Middle frontal gyrus (tissue), 1 donor: ENCODE measurements around the gene SMAD1.

Source experiments
- DNase-seq: peaks from one replicate; pipeline ENCODE4 v3.0.0-alpha.2; 2015; ENCODE audit warnings: low spot score; ENCODE audit errors: extremely low spot score

Gene SMAD1

GRCh38 chr4:145488310-145488709 lies 6.7 kb downstream of the SMAD1 start:
- DNase-seq = no peak

DNA sequence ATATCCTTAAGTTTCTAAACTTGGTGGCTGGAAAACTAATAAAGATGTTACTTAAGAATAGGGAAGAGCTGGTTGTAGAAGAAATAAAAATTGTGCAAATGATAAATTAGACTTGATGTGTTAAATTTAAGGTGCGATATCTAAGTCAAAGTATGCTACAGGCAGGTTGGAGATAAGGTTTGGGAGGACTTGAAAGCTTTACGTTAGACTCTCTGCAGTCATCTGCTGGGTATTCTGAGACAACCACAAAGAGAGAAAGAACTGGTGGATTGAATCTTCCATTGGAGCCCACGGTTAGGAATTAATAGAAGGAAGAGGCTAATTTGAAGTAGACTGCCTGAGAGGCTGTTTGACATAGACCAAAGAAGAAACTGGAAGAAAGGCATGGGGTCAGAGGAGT lies 7.9 kb downstream of the SMAD1 start:
- no peak for DNase-seq

DNA sequence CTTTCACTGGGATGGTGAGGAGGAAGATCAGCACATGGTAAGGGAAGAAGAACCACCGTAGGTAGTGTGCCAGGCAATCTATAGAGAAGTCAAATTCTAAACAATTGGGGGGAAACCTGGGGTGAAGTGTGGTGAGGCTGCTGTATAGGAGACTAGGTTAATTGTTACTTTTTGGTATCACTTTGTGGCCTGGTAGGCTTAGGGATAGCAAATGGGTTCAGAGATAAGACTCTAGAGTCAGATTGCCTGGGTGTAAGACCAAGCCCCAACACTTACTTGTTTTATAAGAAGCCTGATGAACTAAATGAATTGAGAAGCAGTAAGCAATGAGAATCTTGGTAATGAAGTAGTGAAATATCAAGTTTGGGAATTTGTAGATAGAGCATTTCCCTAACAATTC lies 8.7 kb downstream of the SMAD1 start:
- no peak for DNase-seq

DNA sequence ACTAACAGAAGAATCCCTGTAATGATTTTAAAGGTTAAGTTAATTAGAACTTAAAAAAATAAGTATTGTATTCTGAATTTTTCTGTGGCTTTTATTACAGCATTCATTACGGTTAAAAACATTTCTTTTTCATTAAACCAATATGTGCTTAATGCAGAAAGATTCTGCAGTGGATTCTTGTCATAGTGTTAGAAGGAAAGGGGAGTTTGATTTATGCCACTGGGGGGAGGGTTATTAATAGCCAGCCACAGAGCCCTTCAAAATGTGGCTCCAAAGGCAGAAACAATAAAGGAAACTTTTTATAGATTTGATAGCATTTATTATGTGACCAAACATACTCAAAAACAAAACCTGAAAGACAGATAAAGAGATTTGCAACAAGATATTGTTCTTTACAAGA lies 9.1 kb downstream of the SMAD1 start:
- DNase-seq = no peak

GRCh38 chr4:145492376-145492775 lies 10.7 kb downstream of the SMAD1 start:
- DNase-seq = no peak

GRCh38 chr4:145493166-145493565 lies 11.5 kb downstream of the SMAD1 start:
- DNase-seq = no peak

- DNase-seq = no peak
Observed at GRCh38 chr4:145494666-145495270, 13.1 kb downstream of the SMAD1 start.

- DNase-seq = no peak
Observed at GRCh38 chr4:145496292-145496691, 14.6 kb downstream of the SMAD1 start.

- no peak for DNase-seq
Observed at GRCh38 chr4:145497199-145498149, 15.8 kb downstream of the SMAD1 start.

GRCh38 chr4:145498430-145498829 lies 16.8 kb downstream of the SMAD1 start:
- DNase-seq = no peak

GRCh38 chr4:145501051-145501660 lies 19.5 kb downstream of the SMAD1 start:
- DNase-seq = no peak

DNA sequence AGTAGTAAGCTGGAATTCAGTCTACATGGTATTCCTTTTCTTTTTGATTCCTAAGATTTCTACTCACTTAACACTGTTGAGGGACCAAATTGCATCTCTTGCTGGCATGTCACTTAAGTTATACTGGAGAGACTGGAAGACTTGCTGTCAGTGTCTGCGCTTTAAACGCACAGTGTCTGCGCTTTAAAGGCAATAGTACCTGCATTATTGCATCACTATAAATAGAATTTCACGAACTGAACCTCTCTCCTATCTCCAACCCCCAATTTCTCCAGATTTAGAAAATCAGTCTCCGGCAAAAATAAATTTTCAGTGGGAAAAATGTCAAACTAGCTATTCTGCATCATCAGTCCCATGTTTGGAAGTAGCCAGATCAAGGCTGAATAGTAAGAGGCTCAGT lies 21.2 kb downstream of the SMAD1 start:
- no peak for DNase-seq

DNA sequence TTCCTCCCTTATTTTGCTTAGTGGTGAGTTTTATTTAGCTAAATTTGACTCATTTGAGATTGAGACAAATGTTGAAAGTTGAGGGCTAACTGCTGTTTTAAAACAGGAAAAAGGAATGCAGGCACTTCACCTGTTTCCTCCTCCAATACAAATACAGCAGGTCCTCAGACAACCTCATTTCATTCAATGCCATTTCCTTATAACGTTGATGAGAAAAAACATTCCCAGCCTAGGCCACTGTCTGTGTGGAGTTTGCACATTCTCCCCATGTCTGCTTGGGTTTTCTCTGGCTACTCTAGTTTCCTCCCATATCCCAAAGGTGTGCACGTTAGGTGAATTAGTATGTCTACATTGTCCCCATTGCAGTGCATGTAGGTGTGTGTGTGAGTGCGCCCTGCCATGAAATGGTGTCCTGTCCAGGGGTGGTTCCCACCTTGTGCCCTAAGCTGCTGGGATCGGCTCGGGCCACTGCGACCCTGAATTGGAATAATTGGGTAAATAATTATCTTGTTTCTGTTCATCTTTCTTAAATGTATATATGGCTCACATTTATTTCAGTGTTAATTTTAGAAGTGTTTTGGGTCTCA lies 21.9 kb downstream of the SMAD1 start:
- no peak for DNase-seq

DNA sequence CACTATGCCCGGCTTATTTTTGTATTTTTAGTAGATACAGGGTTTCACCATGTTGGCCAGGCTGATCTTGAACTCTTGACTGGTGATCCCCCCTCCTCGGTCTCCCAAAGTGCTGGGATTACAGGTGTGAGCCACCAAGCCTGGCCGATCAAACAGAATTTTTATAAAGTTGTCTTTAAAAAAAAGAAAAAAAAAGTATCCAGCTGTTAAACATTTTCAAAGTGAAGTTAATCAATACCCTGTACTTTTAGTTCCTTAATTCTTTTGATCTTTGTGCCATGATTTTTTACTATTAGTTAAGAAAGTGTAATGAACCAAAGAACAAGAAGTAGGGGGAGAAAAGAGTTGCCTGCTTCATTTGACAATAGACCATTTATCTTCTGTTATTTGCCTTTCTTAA lies 24.3 kb downstream of the SMAD1 start:
- DNase-seq = no peak

DNA sequence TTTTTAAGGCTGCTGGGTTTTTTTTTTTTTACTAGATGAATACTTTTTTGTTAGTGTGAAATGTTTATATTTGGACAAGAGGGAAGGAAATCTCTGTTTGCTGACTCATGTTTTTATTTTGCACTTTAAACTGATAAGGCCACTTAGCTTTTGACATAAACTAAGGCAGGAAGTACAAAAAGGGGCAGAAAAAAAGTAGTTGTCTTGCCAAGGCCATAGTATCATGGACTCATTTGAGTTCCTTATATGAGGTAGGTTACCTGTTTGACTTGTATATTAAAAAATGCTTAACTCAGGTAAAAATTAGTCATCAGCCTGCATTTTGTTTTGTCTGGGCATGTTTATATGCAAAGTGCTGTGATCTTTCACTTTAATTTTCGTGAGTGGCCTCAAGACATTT lies 26.0 kb downstream of the SMAD1 start:
- no peak for DNase-seq

DNA sequence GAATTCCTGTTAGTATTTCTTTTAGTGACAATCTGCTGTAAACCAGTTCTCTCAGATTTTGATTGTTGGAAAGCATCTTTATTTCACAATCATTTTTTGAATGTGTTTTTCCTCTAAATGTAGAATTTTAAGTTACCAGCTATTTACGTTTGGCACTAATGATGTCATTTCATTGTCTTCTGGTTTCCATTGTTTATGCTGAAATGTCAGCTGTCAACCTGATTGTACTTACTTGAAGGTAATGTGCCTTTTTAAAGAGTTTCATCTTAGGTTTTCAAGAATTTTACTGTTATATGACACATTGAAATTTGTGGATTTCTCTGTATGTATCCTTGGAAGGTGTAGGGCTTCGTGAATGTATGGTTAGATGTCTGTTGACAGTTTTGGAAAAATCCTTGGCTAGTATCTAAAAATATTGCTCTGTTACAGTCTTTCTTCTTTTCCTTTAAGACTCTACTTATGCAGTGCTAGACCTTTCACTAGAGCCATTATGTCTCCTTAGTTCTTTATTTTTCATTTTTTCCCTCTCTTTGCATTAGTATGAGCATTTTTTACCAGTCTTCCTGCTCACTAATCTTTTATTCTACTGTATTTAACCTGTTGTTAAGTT lies 30.4 kb downstream of the SMAD1 start:
- DNase-seq = no peak

DNA sequence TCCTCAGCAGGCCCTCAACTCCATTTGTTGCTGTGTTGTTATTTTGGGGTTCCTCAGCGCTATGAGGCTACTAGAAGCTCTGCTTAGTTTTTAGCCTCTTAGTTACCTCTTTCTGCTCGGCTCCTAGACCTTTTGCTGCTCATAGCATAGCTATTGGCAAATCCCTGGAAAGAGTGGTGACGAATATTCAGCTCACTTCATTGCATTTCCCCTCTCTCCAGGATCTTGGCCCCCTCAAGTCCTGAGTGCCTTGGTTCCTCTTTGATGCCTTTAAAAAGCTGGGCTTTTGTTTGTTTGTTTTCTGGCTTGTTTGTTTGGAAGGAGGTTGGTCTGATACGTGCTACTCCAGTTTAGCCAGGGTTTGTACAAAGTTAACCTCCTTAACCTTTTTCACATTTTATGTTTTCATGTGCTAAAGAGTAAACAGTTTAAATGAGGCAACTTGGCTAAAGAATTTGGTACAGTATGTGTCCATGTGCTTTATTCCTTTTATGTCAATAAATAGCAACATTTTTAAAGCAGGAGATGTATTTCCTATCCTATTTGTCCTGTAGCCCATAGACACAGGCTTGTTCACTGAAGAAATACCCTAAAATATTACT lies 31.5 kb downstream of the SMAD1 start:
- DNase-seq = no peak

DNA sequence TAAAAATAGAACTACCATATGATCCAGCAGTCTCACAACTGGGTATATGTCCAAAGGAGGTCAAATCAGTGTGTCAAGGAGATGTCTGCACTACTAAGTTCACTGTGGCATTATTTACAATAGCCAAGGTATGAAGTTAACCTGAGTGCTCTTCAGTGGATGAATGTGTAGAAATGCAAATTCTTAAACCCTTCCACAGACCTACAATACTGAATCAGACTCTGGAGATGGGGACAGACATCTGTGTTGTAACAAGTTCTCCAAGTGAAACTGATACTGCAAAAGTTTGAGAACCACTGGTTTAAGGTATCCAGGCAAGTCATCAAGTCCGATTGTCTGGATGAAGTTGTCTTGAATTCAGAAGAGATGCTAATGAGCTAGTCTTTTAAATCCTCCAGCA lies 38.5 kb downstream of the SMAD1 start:
- DNase-seq = no peak

- no peak for DNase-seq
Observed at GRCh38 chr4:145521282-145521681, 39.6 kb downstream of the SMAD1 start.

DNA sequence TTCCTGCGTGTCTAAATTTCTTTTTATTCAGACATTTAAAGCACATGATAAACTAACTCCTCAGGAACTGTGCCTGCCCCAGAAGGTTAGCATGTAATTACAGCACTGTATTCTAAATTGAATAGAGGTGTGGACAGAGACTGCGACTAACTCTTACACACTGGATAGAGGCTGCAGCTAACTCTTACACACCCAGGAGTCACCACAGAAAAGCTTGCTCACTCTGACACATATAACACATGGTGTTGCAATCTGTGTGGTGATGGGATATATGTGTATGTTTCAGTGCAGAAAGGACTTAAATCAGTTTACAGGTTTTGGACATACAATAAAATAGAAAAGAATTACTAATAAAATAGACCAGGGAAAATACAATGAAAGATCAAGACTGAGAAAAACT lies 41.5 kb downstream of the SMAD1 start:
- no peak for DNase-seq

- DNase-seq = no peak
Observed at GRCh38 chr4:145524552-145524951, 42.9 kb downstream of the SMAD1 start.
